BLaER1 (cell line): ENCODE data around the gene EPB41.
"Not testable (repeated sequence)": the region's sequence is repeated elsewhere in the genome, so short reads cannot be mapped to it uniquely, and the experiment has no call there.

Experiments used
- H3K27ac ChIP-seq: shearing (Covaris generic); formaldehyde crosslinking; 2 replicates; pipeline ENCODE4 v1.8.1; 2022
- H3K27me3 ChIP-seq: shearing (Covaris generic); formaldehyde crosslinking; 2 replicates; pipeline ENCODE4 v1.8.1; 2022
- H3K36me3 ChIP-seq: shearing (Covaris generic); formaldehyde crosslinking; 2 replicates; pipeline ENCODE4 v1.8.1; 2022
- H3K4me1 ChIP-seq: shearing (Covaris generic); formaldehyde crosslinking; 2 replicates; pipeline ENCODE4 v1.8.1; 2022
- H3K4me2 ChIP-seq: shearing (Covaris generic); formaldehyde crosslinking; 2 replicates; pipeline ENCODE4 v1.8.1; 2022
- H3K4me3 ChIP-seq: shearing (Covaris generic); formaldehyde crosslinking; 2 replicates; pipeline ENCODE4 v1.8.1; 2022
- H3K9ac ChIP-seq: shearing (Covaris generic); formaldehyde crosslinking; 2 replicates; pipeline ENCODE4 v1.8.1; 2022
- H3K9me3 ChIP-seq: shearing (Covaris generic); formaldehyde crosslinking; 2 replicates; pipeline ENCODE4 v1.8.1; 2022
- H4K20me1 ChIP-seq: shearing (Covaris generic); formaldehyde crosslinking; 2 replicates; pipeline ENCODE4 v1.8.1; 2022
- Cebpa-rat ChIP-seq: shearing (Covaris generic); IDR thresholded peaks from 2 replicates; pipeline ENCODE4 v1.8.1; 2022

The EPB41 gene

DNA sequence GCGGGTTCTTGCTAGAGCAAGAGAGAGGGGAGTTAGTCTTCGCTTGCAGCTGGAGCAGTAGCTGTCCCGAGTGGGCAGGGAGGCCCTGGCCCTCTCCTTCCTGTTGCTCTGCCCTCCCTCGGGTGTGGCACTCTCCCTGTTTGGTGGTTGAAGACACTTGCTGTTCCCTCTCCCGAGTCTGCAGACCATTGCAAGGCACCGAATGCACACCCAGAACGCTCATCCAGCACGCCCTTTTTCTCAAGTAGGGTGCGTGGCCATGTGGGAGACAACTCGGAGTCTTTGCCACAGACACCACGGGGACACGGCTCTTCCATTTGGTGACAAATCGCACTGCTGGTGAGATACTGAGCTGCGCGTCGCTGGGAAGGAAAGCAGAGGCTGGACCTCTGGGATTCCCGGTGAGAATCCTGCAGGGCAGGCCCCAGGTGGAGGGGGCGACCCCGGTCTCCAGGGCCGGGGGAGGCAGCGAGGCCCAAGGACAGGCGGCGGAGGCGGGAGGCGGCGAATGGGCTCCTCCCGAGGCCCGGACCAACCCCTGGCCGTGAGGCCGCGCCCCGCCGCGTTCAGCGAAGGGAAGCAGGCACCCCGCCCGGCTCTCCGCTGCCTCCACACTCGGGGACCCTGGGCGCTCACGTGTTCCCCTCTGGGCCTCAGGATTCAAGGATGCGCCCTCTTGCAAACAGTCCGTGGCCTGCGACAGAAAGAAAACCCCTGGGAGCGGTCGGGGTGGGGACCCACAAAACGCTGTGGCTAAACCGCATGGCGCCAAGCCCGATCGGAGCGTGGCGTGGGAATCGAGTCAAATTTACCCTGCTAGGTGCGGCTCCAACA is 219.7 kb downstream of the EPB41 start:
- Histone ChIP-seq H3K9ac (no peak overlapping the region), H3K9me3 (no peaks in the 10 kb centered on the region), H3K27me3 (peaks cover 46% of the 10 kb centered on the region), H4K20me1 (peaks cover 39% of the 10 kb centered on the region), H3K4me2 (peak overlapping the region; percentile 22; the same call in 1 of the 2 replicates), H3K4me1 (peaks cover 38% of the 10 kb centered on the region), H3K4me3 (no peak overlapping the region), H3K36me3 (no peaks in the 10 kb centered on the region), H3K27ac (no peak overlapping the region)
- no peak for TF ChIP-seq Cebpa-rat

GRCh38 chr1:29134695-29135028 is 220.3 kb downstream of the EPB41 start:
- Histone ChIP-seq H3K4me2 (peak overlapping the region; percentile 22; the same call in 1 of the 2 replicates), H3K4me3 (no peak overlapping the region), H4K20me1 (peaks cover 42% of the 10 kb centered on the region)

DNA sequence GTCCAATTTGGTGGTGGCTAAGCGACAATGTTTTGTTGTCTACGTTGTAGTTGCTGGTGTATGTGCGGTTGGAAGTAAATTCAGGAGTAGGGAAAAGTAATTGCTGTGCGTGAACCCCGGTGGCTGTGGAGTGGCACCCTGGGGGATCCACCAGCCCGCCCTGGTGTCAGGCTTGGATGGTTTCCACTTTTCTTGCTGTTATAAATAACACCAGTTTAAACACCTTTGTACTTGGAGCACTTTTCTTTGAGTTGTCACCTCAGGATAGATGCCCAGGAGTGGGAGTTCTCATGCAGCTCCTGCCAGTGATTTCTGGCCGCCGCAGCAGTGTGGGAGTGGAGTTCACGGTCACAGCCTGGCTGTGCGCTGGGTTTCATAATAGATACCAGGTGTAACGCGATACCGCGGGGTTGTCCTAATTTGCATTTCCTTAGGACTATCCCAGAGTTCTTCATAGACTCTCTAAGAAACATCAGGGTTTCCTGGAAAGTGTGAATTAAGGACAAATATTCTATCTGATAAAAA is 222.1 kb downstream of the EPB41 start:
- no peak overlapping the region for H3K9ac ChIP-seq
- H3K36me3 ChIP-seq, result no peaks in the 10 kb centered on the region
- TF ChIP-seq Cebpa-rat, result no peak
- peaks cover 28% of the 10 kb centered on the region for H3K4me1 ChIP-seq
- H3K27me3 ChIP-seq, result peaks cover 46% of the 10 kb centered on the region
- peaks cover 42% of the 10 kb centered on the region for H4K20me1 ChIP-seq
- no peaks in the 10 kb centered on the region for H3K9me3 ChIP-seq
- H3K4me2 ChIP-seq, result peak overlapping the region; percentile 27; the same call in 1 of the 2 replicates
- H3K27ac ChIP-seq, result no peak overlapping the region
- no peak overlapping the region for H3K4me3 ChIP-seq

More at GRCh38 chr1:29134695-29135028, 220.3 kb downstream of the EPB41 start:
- peaks cover 46% of the 10 kb centered on the region for H3K27me3 ChIP-seq
- peaks cover 35% of the 10 kb centered on the region for H3K4me1 ChIP-seq
- no peak overlapping the region for H3K27ac ChIP-seq
- no peak overlapping the region for H3K9ac ChIP-seq
- no peaks in the 10 kb centered on the region for H3K9me3 ChIP-seq
- TF ChIP-seq Cebpa-rat, result no peak
- H3K36me3 ChIP-seq, result no peaks in the 10 kb centered on the region

- no peak for TF ChIP-seq Cebpa-rat
- Histone ChIP-seq H3K4me1 (no peaks in the 10 kb centered on the region), H4K20me1 (peaks cover 36% of the 10 kb centered on the region), H3K4me2 (no peak overlapping the region), H3K36me3 (peaks cover 40% of the 10 kb centered on the region), H3K27ac (no peak overlapping the region), H3K9me3 (no peaks in the 10 kb centered on the region), H3K27me3 (no peaks in the 10 kb centered on the region), H3K4me3 (no peak overlapping the region), H3K9ac (no peak overlapping the region)
Observed at GRCh38 chr1:29142714-29143113, 228.3 kb downstream of the EPB41 start.

DNA sequence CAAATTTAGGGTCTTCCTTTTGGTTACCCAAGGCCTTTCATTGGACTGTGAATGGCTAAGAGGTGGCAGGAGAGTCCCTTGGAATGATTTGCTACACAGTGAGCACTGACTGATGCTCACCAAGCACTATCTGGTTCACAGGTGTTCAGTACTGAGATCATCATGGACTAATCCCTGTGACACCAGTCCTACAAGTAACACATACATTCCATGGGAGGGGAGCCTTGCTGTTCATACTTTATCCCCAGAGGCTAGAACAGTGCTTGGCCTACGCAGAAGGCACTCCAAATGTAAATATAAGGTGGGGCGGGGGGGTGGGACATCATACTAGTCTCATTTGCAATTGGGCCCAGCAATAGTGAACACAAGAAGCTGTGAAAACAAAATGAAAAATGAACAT is 229.8 kb downstream of the EPB41 start:
- H3K27me3 ChIP-seq, result no peaks in the 10 kb centered on the region
- H3K36me3 ChIP-seq, result peaks cover 54% of the 10 kb centered on the region
- H3K9ac ChIP-seq, result no peak overlapping the region
- no peak overlapping the region for H3K4me3 ChIP-seq
- no peak overlapping the region for H3K4me2 ChIP-seq
- H3K9me3 ChIP-seq, result no peaks in the 10 kb centered on the region
- no peak overlapping the region for H3K27ac ChIP-seq
- no peak for TF ChIP-seq Cebpa-rat
- H4K20me1 ChIP-seq, result peaks cover 49% of the 10 kb centered on the region
- H3K4me1 ChIP-seq, result no peaks in the 10 kb centered on the region

GRCh38 chr1:29145739-29146437 is 231.5 kb downstream of the EPB41 start:
- Histone ChIP-seq H3K4me3 (no peak overlapping the region), H3K36me3 (peaks cover 72% of the 10 kb centered on the region), H3K9ac (no peak overlapping the region), H3K9me3 (no peaks in the 10 kb centered on the region), H3K27ac (no peak overlapping the region), H3K4me2 (no peak overlapping the region), H3K27me3 (no peaks in the 10 kb centered on the region), H4K20me1 (peaks cover 57% of the 10 kb centered on the region), H3K4me1 (no peaks in the 10 kb centered on the region)
- TF ChIP-seq Cebpa-rat, result no peak

DNA sequence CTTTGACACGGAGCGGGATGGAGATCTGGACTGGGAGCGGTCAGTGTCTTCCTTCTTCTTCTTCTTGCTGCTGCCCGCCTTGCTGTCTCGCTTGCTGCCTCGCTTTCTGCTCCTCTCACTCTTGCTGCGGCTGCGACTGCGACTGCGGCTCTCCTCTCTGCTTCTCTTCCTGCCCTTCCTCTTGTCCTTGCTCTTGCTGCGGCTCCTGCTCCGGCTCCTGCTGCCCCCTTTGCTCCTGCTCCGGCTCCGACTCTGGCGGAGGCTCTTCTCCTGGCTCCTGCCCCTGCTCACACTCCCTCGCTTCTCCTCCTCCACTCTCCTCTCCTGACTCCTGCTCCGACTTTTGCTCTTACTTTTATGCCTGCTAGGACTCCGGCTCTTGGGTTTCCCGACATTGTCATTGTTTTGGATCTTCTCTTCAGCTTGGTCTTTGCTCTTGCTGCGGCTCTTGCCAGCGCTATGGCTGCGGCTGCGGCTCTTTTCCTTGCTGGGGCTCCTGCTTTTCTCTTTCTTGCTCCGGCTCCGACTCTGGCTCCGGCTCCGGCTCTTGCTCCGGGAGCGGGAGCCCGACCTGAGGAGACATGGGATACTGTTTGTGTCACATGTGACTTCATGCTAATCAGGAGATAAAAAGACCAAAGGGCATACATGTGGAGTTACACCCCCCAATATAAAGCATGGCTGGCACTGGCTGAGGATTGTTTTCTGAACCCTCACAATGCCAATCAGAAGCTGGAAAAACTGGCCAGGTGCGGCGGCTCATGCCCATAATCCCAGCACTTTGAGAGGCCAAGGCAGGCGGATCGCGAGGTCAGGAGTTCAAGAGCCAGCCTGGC is 234.5 kb downstream of the EPB41 start:
- TF ChIP-seq Cebpa-rat, result no peak
- H3K4me2 ChIP-seq, result no peak overlapping the region
- H4K20me1 ChIP-seq, result peaks cover 80% of the 10 kb centered on the region
- H3K9ac ChIP-seq, result no peak overlapping the region
- peaks cover 93% of the 10 kb centered on the region for H3K36me3 ChIP-seq
- no peaks in the 10 kb centered on the region for H3K9me3 ChIP-seq
- H3K4me3 ChIP-seq, result no peak overlapping the region
- H3K4me1 ChIP-seq, result no peaks in the 10 kb centered on the region
- no peaks in the 10 kb centered on the region for H3K27me3 ChIP-seq
- H3K27ac ChIP-seq, result no peak overlapping the region

DNA sequence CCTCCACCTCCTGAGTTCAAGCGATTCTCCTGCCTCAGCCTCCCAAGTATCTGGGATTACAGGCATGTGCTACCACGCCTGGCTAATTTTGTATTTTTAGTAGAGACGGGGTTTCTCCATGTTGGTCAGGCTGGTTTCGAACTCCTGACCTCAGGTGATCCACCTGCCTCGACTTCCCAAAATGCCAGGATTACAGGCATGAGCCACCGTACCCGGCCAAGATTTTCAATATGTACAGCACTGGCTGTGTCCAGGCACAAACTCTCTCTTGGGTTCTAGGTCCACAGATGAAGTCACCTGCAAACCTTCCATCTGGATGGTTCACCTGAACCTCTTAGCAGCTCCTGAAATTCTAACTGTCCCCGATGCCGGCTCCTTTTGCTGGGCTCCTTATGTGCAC is 236.0 kb downstream of the EPB41 start:
- not testable (repeated sequence) for H3K27me3 ChIP-seq, H3K9me3 ChIP-seq, H3K9ac ChIP-seq, H3K4me1 ChIP-seq, H3K4me3 ChIP-seq, H3K4me2 ChIP-seq, H3K27ac ChIP-seq
- Histone ChIP-seq H4K20me1 (peaks cover 92% of the 10 kb centered on the region), H3K36me3 (peaks cover 100% of the 10 kb centered on the region)

GRCh38 chr1:29152046-29152805 is 237.9 kb downstream of the EPB41 start:
- peaks cover 100% of the 10 kb centered on the region for H3K36me3 ChIP-seq
- H3K9ac ChIP-seq, result no peak overlapping the region
- H3K4me2 ChIP-seq, result no peak overlapping the region
- H3K27me3 ChIP-seq, result peaks cover 3% of the 10 kb centered on the region; the same call in 1 of the 2 replicates
- H3K4me3 ChIP-seq, result no peak overlapping the region
- no peaks in the 10 kb centered on the region for H3K9me3 ChIP-seq
- TF ChIP-seq Cebpa-rat, result no peak
- peaks cover 92% of the 10 kb centered on the region for H4K20me1 ChIP-seq
- no peaks in the 10 kb centered on the region for H3K4me1 ChIP-seq
- H3K27ac ChIP-seq, result no peak overlapping the region
